Measurements from ENCODE around the gene ANKRD61. TPM values are rescaled to one million over a fixed set of nuclear protein-coding genes. Genes with fewer than 3 reads are reported as not detected.
"Not testable (repeated sequence)": the region's sequence is repeated elsewhere in the genome, so short reads cannot be mapped to it uniquely, and the experiment has no call there.

The ANKRD61 gene
- total RNA-seq, 2 experiments from 2014 or later: not detected

- Histone ChIP-seq H3K9me3 (ENCODE audit: control insufficient read depth in 1 of 2, insufficient read depth in 1 of 2, low read length in 2 of 2) (no peaks in the 10 kb centered on the region), H3K36me3 (ENCODE audit: insufficient read depth, low read length) (peaks cover 12% of the 10 kb centered on the region), H3K27ac (ENCODE audit: low read depth in 1 of 2, low read length in 2 of 2) (no peak overlapping the region), H3K4me3 (ENCODE audit: low read length) (no peak overlapping the region), H3K4me1 (ENCODE audit: insufficient read depth, low read length) (peaks cover 23% of the 10 kb centered on the region), H3K27me3 (ENCODE audit: control insufficient read depth in 1 of 2, insufficient read depth in 2 of 2, low read length in 2 of 2) (no peaks in the 10 kb centered on the region)
- H3K27ac Mint-ChIP-seq: peak overlapping the region; percentile 71
- peaks cover 34% of the 10 kb centered on the region for H3K36me3 Mint-ChIP-seq (ENCODE audit: low read depth)
- CTCF ChIA-PET: no interaction called here
- DNase-seq (no peak), ATAC-seq (ENCODE audit: poor library complexity) (no peak)
- TF ChIP-seq CTCF (IDR thresholded peaks at IDR 0.05): no peak
- POLR2A ChIA-PET: interaction anchor here (1.1 kb wide), 1 partner anchor 10 kb away, joined by 3 read pairs; no protein-coding TSS in a partner anchor
- peak overlapping the region; percentile 80 for H3K4me3 Mint-ChIP-seq
- intact Hi-C loops (cut with DNase I, micrococcal nuclease): no loop called here
- H3K4me1 Mint-ChIP-seq (ENCODE audit: low read depth): peaks cover 33% of the 10 kb centered on the region
- H3K9me3 Mint-ChIP-seq: no peaks in the 10 kb centered on the region
- no peaks in the 10 kb centered on the region for H3K27me3 Mint-ChIP-seq
These were observed 23.8 kb upstream of the ANKRD61 start for GRCh38 chr7:6007386-6007785.

GRCh38 chr7:6007835-6008590 lies 23.2 kb upstream of the ANKRD61 start:
- DNase-seq; ATAC-seq (ENCODE audit: poor library complexity); H3K27me3 ChIP-seq (ENCODE audit: control insufficient read depth in 1 of 2, insufficient read depth in 2 of 2, low read length in 2 of 2); intact Hi-C loops (cut with DNase I, micrococcal nuclease); H3K9me3 Mint-ChIP-seq; H3K27me3 Mint-ChIP-seq; H3K9me3 ChIP-seq (ENCODE audit: control insufficient read depth in 1 of 2, insufficient read depth in 1 of 2, low read length in 2 of 2): not testable (repeated sequence)
- Mint-ChIP-seq H3K4me3 (peak overlapping the region; percentile 80), H3K27ac (peak overlapping the region; percentile 97), H3K36me3 (ENCODE audit: low read depth) (peaks cover 36% of the 10 kb centered on the region), H3K4me1 (ENCODE audit: low read depth) (peaks cover 39% of the 10 kb centered on the region)
- POLR2A ChIA-PET: interaction anchor here (1.0 to 1.8 kb wide), 4 partner anchors 10 to 185 kb away, joined by 3 to 7 read pairs (median 4); no protein-coding TSS in a partner anchor
- H3K27ac ChIP-seq (ENCODE audit: low read depth in 1 of 2, low read length in 2 of 2): peak overlapping the region in 1 of 2 donors; percentile 73
- peaks cover 23% of the 10 kb centered on the region for H3K4me1 ChIP-seq (ENCODE audit: insufficient read depth, low read length)
- CTCF ChIA-PET: interaction anchor here (1.0 to 1.9 kb wide), 3 partner anchors 11 to 315 kb away, joined by 3 to 8 read pairs (median 4); no protein-coding TSS in a partner anchor
- H3K36me3 ChIP-seq (ENCODE audit: insufficient read depth, low read length): peaks cover 12% of the 10 kb centered on the region
- H3K4me3 ChIP-seq (ENCODE audit: low read length): peak overlapping the region; percentile 89

GRCh38 chr7:6008668-6009611 lies 22.2 kb upstream of the ANKRD61 start, which contains the start of the genes AIMP2 and PMS2:
AIMP2 (plus strand) TSS chr7:6009272; CDS start chr7:6009364, 92 bp downstream.
PMS2 (minus strand) TSS chr7:6009049; CDS start chr7:6009019, 30 bp downstream.
- peak; percentile 23 for TF ChIP-seq CTCF (IDR thresholded peaks at IDR 0.05)
- Mint-ChIP-seq H3K4me1 (ENCODE audit: low read depth) (peaks cover 39% of the 10 kb centered on the region), H3K27ac (peak within 1 kb of the TSS; percentile 97), H3K27me3 (no peaks in the 10 kb centered on the region), H3K9me3 (no peaks in the 10 kb centered on the region), H3K36me3 (ENCODE audit: low read depth) (peaks cover 28% of the 10 kb centered on the region), H3K4me3 (peak within 1 kb of the TSS; percentile 99)
- Histone ChIP-seq H3K4me1 (ENCODE audit: insufficient read depth, low read length) (peaks cover 23% of the 10 kb centered on the region), H3K4me3 (ENCODE audit: low read length) (peak within 1 kb of the TSS; percentile 89), H3K36me3 (ENCODE audit: insufficient read depth, low read length) (peaks cover 5% of the 10 kb centered on the region), H3K27ac (ENCODE audit: low read depth in 1 of 2, low read length in 2 of 2) (peak within 1 kb of the TSS; percentile 73 to 85), H3K9me3 (ENCODE audit: control insufficient read depth in 1 of 2, insufficient read depth in 1 of 2, low read length in 2 of 2) (no peaks in the 10 kb centered on the region), H3K27me3 (ENCODE audit: control insufficient read depth in 1 of 2, insufficient read depth in 2 of 2, low read length in 2 of 2) (no peaks in the 10 kb centered on the region)
- ATAC-seq (ENCODE audit: poor library complexity): peak; percentile 82
- peak; percentile 87 to 97 (median 93) for DNase-seq
- intact Hi-C loops (cut with DNase I, micrococcal nuclease): loop anchor here in 1 of 2 experiments (1.0 kb wide), 1 partner anchor 17 kb away; no protein-coding TSS in a partner anchor
- CTCF ChIA-PET: interaction anchor here (0.9 to 1.9 kb wide), 5 partner anchors 12 to 316 kb away, joined by 3 to 8 read pairs (median 4); no protein-coding TSS in a partner anchor
- POLR2A ChIA-PET: interaction anchor here (0.8 to 1.8 kb wide), 9 partner anchors 9 to 186 kb away, joined by 3 to 7 read pairs (median 3); no protein-coding TSS in a partner anchor

- peak in 1 of 14 experiments; percentile 2 for DNase-seq
- H3K36me3 Mint-ChIP-seq (ENCODE audit: low read depth): peaks cover 28% of the 10 kb centered on the region
- H3K27me3 Mint-ChIP-seq; ATAC-seq (ENCODE audit: poor library complexity); H3K27ac ChIP-seq (ENCODE audit: low read depth in 1 of 2, low read length in 2 of 2); POLR2A ChIA-PET; intact Hi-C loops (cut with DNase I, micrococcal nuclease); H3K36me3 ChIP-seq (ENCODE audit: insufficient read depth, low read length); H3K9me3 Mint-ChIP-seq; H3K4me3 ChIP-seq (ENCODE audit: low read length); H3K27me3 ChIP-seq (ENCODE audit: control insufficient read depth in 1 of 2, insufficient read depth in 2 of 2, low read length in 2 of 2); CTCF ChIA-PET; H3K9me3 ChIP-seq (ENCODE audit: control insufficient read depth in 1 of 2, insufficient read depth in 1 of 2, low read length in 2 of 2): not testable (repeated sequence)
- H3K4me1 ChIP-seq (ENCODE audit: insufficient read depth, low read length): peaks cover 23% of the 10 kb centered on the region
- peak overlapping the region; percentile 90 for H3K4me3 Mint-ChIP-seq
- H3K27ac Mint-ChIP-seq: peak overlapping the region; percentile 97
- H3K4me1 Mint-ChIP-seq (ENCODE audit: low read depth): peaks cover 39% of the 10 kb centered on the region
These were observed 20.8 kb upstream of the ANKRD61 start for GRCh38 chr7:6010370-6010769.

Measured in CD4-positive, alpha-beta T cell (primary cell).